IgD-negative memory B cell (primary cell): ENCODE results near the gene PBX1. TPM values are rescaled to one million over a fixed set of nuclear protein-coding genes. Genes with fewer than 3 reads are reported as not detected.
"Not testable (repeated sequence)": the region's sequence is repeated elsewhere in the genome, so short reads cannot be mapped to it uniquely, and the experiment has no call there.

Source experiments
- H3K27ac Mint-ChIP-seq, 3 donors: one replicate each; pipeline ENCODE4 v1.8.0; 2020 to 2022; ENCODE audit warnings: mild to moderate bottlenecking in 3 of 3, mixed read lengths in 3 of 3, moderate library complexity in 1 of 3
- H3K27me3 Mint-ChIP-seq: one replicate; pipeline ENCODE4 v1.8.0; 2021; ENCODE audit warnings: mixed read lengths
- H3K36me3 Mint-ChIP-seq: one replicate; pipeline ENCODE4 v1.8.0; 2020; ENCODE audit warnings: mild to moderate bottlenecking, mixed read lengths
- H3K4me1 Mint-ChIP-seq, 3 donors: one replicate each; pipeline ENCODE4 v1.8.0; 2020 to 2022; ENCODE audit warnings: mixed read lengths in 3 of 3, mild to moderate bottlenecking in 1 of 3
- H3K4me3 Mint-ChIP-seq, 4 donors: one replicate each; pipeline ENCODE4 v1.8.0; 2020 to 2022; ENCODE audit warnings: mild to moderate bottlenecking in 4 of 4, mixed read lengths in 4 of 4, moderate library complexity in 3 of 4
- H3K9me3 Mint-ChIP-seq, 3 donors: one replicate each; pipeline ENCODE4 v1.8.0; 2020 to 2021; ENCODE audit warnings: mixed read lengths in 3 of 3, mild to moderate bottlenecking in 1 of 3
- polyA plus RNA-seq: library from polyadenylated mRNA; unstranded; fragments of 300-500 nt; fragmentation: Illumina TruSeq; gene quantifications from one replicate; pipeline ENCODE4 v1.2.3, GENCODE V29; 2021

PBX1 gene
- polyA plus RNA-seq, 1 donor from 2014 or later, result 0.34 TPM

- no peaks in the 10 kb centered on the region for H3K9me3 Mint-ChIP-seq
- no peaks in the 10 kb centered on the region for H3K4me1 Mint-ChIP-seq
- peaks cover 7% of the 10 kb centered on the region for H3K27me3 Mint-ChIP-seq
- no peak overlapping the region for H3K27ac Mint-ChIP-seq
- no peaks in the 10 kb centered on the region for H3K36me3 Mint-ChIP-seq
- H3K4me3 Mint-ChIP-seq, result no peak overlapping the region
Measured at GRCh38 chr1:164591858-164592257, 32.9 kb downstream of the PBX1 start.

GRCh38 chr1:164592634-164593033, 33.6 kb downstream of the PBX1 start:
- H3K9me3 Mint-ChIP-seq, result no peaks in the 10 kb centered on the region
- H3K36me3 Mint-ChIP-seq, result no peaks in the 10 kb centered on the region
- no peaks in the 10 kb centered on the region for H3K4me1 Mint-ChIP-seq
- H3K4me3 Mint-ChIP-seq, result no peak overlapping the region
- H3K27me3 Mint-ChIP-seq, result peaks cover 6% of the 10 kb centered on the region
- H3K27ac Mint-ChIP-seq, result no peak overlapping the region

- Mint-ChIP-seq H3K27ac (no peak overlapping the region), H3K4me1 (no peaks in the 10 kb centered on the region), H3K36me3 (no peaks in the 10 kb centered on the region), H3K9me3 (no peaks in the 10 kb centered on the region), H3K4me3 (no peak overlapping the region), H3K27me3 (no peaks in the 10 kb centered on the region)
Measured at GRCh38 chr1:164595212-164595611, 36.2 kb downstream of the PBX1 start.

- no peaks in the 10 kb centered on the region for H3K27me3 Mint-ChIP-seq
Measured at GRCh38 chr1:164596172-164596571, 37.2 kb downstream of the PBX1 start.

GRCh38 chr1:164598719-164599118, 39.7 kb downstream of the PBX1 start:
- Mint-ChIP-seq H3K4me3 (no peak overlapping the region), H3K27me3 (no peaks in the 10 kb centered on the region), H3K27ac (no peak overlapping the region), H3K4me1 (no peaks in the 10 kb centered on the region), H3K9me3 (no peaks in the 10 kb centered on the region), H3K36me3 (no peaks in the 10 kb centered on the region)

More at GRCh38 chr1:164596172-164596571, 37.2 kb downstream of the PBX1 start:
- H3K36me3 Mint-ChIP-seq, result no peaks in the 10 kb centered on the region
- H3K27ac Mint-ChIP-seq, result no peak overlapping the region
- no peaks in the 10 kb centered on the region for H3K9me3 Mint-ChIP-seq
- H3K4me3 Mint-ChIP-seq, result no peak overlapping the region
- no peaks in the 10 kb centered on the region for H3K4me1 Mint-ChIP-seq

- H3K27me3 Mint-ChIP-seq, result no peaks in the 10 kb centered on the region
- H3K36me3 Mint-ChIP-seq, result no peaks in the 10 kb centered on the region
- H3K4me3 Mint-ChIP-seq, result no peak overlapping the region
- no peaks in the 10 kb centered on the region for H3K4me1 Mint-ChIP-seq
- H3K9me3 Mint-ChIP-seq, result no peaks in the 10 kb centered on the region
- no peak overlapping the region for H3K27ac Mint-ChIP-seq
Measured at GRCh38 chr1:164599272-164599671, 40.3 kb downstream of the PBX1 start.

- no peak overlapping the region for H3K27ac Mint-ChIP-seq
- H3K4me1 Mint-ChIP-seq, result no peaks in the 10 kb centered on the region
- no peak overlapping the region for H3K4me3 Mint-ChIP-seq
- H3K9me3 Mint-ChIP-seq, result no peaks in the 10 kb centered on the region
- H3K27me3 Mint-ChIP-seq, result no peaks in the 10 kb centered on the region
- H3K36me3 Mint-ChIP-seq, result no peaks in the 10 kb centered on the region
Measured at GRCh38 chr1:164601399-164602100, 42.6 kb downstream of the PBX1 start.

- H3K9me3 Mint-ChIP-seq, result no peaks in the 10 kb centered on the region
- no peak overlapping the region for H3K4me3 Mint-ChIP-seq
- no peaks in the 10 kb centered on the region for H3K27me3 Mint-ChIP-seq
- no peaks in the 10 kb centered on the region for H3K36me3 Mint-ChIP-seq
- no peak overlapping the region for H3K27ac Mint-ChIP-seq
- no peaks in the 10 kb centered on the region for H3K4me1 Mint-ChIP-seq
Measured at GRCh38 chr1:164602101-164602422, 43.1 kb downstream of the PBX1 start.

GRCh38 chr1:164602480-164603093, 43.6 kb downstream of the PBX1 start:
- no peaks in the 10 kb centered on the region for H3K9me3 Mint-ChIP-seq
- no peak overlapping the region for H3K4me3 Mint-ChIP-seq
- H3K36me3 Mint-ChIP-seq, result no peaks in the 10 kb centered on the region
- no peak overlapping the region for H3K27ac Mint-ChIP-seq
- H3K4me1 Mint-ChIP-seq, result no peaks in the 10 kb centered on the region
- no peaks in the 10 kb centered on the region for H3K27me3 Mint-ChIP-seq

GRCh38 chr1:164603805-164604204, 44.8 kb downstream of the PBX1 start:
- H3K36me3 Mint-ChIP-seq, H3K27ac Mint-ChIP-seq, H3K4me3 Mint-ChIP-seq, H3K27me3 Mint-ChIP-seq, H3K4me1 Mint-ChIP-seq, H3K9me3 Mint-ChIP-seq: not testable (repeated sequence)

- H3K27me3 Mint-ChIP-seq, result no peaks in the 10 kb centered on the region
- no peaks in the 10 kb centered on the region for H3K4me1 Mint-ChIP-seq
Measured at GRCh38 chr1:164604541-164604940, 45.6 kb downstream of the PBX1 start.

GRCh38 chr1:164605254-164606091, 46.5 kb downstream of the PBX1 start:
- H3K27me3 Mint-ChIP-seq, result peaks cover 1% of the 10 kb centered on the region
- H3K4me1 Mint-ChIP-seq, result no peaks in the 10 kb centered on the region
- H3K27ac Mint-ChIP-seq, result no peak overlapping the region
- no peak overlapping the region for H3K4me3 Mint-ChIP-seq
- no peaks in the 10 kb centered on the region for H3K9me3 Mint-ChIP-seq
- no peaks in the 10 kb centered on the region for H3K36me3 Mint-ChIP-seq

More at GRCh38 chr1:164604541-164604940, 45.6 kb downstream of the PBX1 start:
- Mint-ChIP-seq H3K36me3 (no peaks in the 10 kb centered on the region), H3K27ac (no peak overlapping the region), H3K9me3 (no peaks in the 10 kb centered on the region), H3K4me3 (peak overlapping the region in 1 of 4 donors; percentile 55)

- H3K27me3 Mint-ChIP-seq, result peaks cover 1% of the 10 kb centered on the region
- H3K36me3 Mint-ChIP-seq, result no peaks in the 10 kb centered on the region
- peak overlapping the region in 1 of 4 donors; percentile 10 for H3K4me3 Mint-ChIP-seq
- no peaks in the 10 kb centered on the region for H3K4me1 Mint-ChIP-seq
- no peak overlapping the region for H3K27ac Mint-ChIP-seq
- no peaks in the 10 kb centered on the region for H3K9me3 Mint-ChIP-seq
Measured at GRCh38 chr1:164607351-164607750, 48.4 kb downstream of the PBX1 start.

- Mint-ChIP-seq H3K27me3 (peaks cover 1% of the 10 kb centered on the region), H3K9me3 (no peaks in the 10 kb centered on the region)
Measured at GRCh38 chr1:164608651-164609057, 49.7 kb downstream of the PBX1 start.

GRCh38 chr1:164609089-164609488, 50.1 kb downstream of the PBX1 start:
- Mint-ChIP-seq H3K4me1 (no peaks in the 10 kb centered on the region), H3K36me3 (no peaks in the 10 kb centered on the region), H3K4me3 (no peak overlapping the region), H3K9me3 (no peaks in the 10 kb centered on the region), H3K27ac (no peak overlapping the region), H3K27me3 (peaks cover 1% of the 10 kb centered on the region)

More at GRCh38 chr1:164608651-164609057, 49.7 kb downstream of the PBX1 start:
- Mint-ChIP-seq H3K4me1 (no peaks in the 10 kb centered on the region), H3K36me3 (no peaks in the 10 kb centered on the region), H3K4me3 (no peak overlapping the region), H3K27ac (no peak overlapping the region)
